Neutrophil (primary cell): Measurements from ENCODE around the gene SEMA3B.
"Not testable (repeated sequence)": the region's sequence is repeated elsewhere in the genome, so short reads cannot be mapped to it uniquely, and the experiment has no call there.

Experiments
- H3K27ac ChIP-seq: fragments of 200-600 bp; sonication (generic); 2 replicates; pipeline ENCODE4 v1.5.1; 2016; ENCODE audit warnings: mild to moderate bottlenecking, moderate library complexity
- H3K27me3 ChIP-seq: fragments of 200-600 bp; sonication (generic); 2 replicates; pipeline ENCODE4 v1.6.0; 2016; ENCODE audit warnings: mild to moderate bottlenecking
- H3K36me3 ChIP-seq: fragments of 200-600 bp; sonication (generic); 2 replicates; pipeline ENCODE4 v1.5.1; 2017
- H3K4me1 ChIP-seq, 2 experiments: fragments of 200-600 bp in 1 of 2; sonication (generic) in 1 of 2; 1 replicate in 1 of 2; 2 replicates in 1 of 2; pipeline versions ENCODE4 v1.5.1 to v1.6.1; 2013 to 2016; ENCODE audit warnings: low read depth in 1 of 2, low read length in 1 of 2, mild to moderate bottlenecking in 1 of 2, moderate library complexity in 1 of 2; ENCODE audit not compliant: control insufficient read depth in 1 of 2, insufficient read depth in 1 of 2
- H3K4me3 ChIP-seq, 2 experiments: fragments of 200-600 bp in 1 of 2; sonication (generic) in 1 of 2; 1 replicate in 1 of 2; 2 replicates in 1 of 2; pipeline ENCODE4 v1.5.1; 2013 to 2016; ENCODE audit warnings: low read depth in 1 of 2, low read length in 1 of 2, mild to moderate bottlenecking in 1 of 2, moderate library complexity in 1 of 2
- H3K9me3 ChIP-seq: fragments of 200-600 bp; sonication (generic); 2 replicates; pipeline ENCODE4 v1.5.1; 2016
- TF ChIP-seq, protein P1 (sequence below): fragments of 200-600 bp; sonication (generic); IDR thresholded peaks from 2 replicates; pipeline ENCODE4 v1.5.1; 2016; ENCODE audit warnings: antibody characterized with exemption

Gene SEMA3B

DNA sequence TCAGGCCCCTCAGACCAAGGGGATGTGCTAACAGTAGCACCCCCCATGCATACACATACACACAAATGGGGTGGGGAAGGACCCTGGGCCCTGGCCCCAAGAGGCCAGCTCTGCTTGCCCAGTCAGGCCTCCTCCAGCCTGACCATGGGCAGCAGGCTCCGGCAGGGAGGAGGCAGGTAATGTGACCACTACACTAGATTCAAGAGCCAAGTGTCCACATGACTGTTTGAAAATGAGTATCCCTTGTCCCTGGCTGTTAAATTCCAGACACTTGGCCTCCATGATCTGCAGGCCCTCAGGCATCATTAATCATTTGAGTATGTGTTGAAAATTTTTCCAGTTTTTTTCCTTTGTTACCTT is 46.8 kb upstream of the SEMA3B start:
- Histone ChIP-seq H3K27me3 (peaks cover 35% of the 10 kb centered on the region), H3K27ac (no peak overlapping the region), H3K36me3 (no peaks in the 10 kb centered on the region), H3K9me3 (no peaks in the 10 kb centered on the region), H3K4me1 (peaks cover 24 to 25% of the 10 kb centered on the region in 2 experiments), H3K4me3 (no peak overlapping the region)
- TF ChIP-seq, protein P1, sequence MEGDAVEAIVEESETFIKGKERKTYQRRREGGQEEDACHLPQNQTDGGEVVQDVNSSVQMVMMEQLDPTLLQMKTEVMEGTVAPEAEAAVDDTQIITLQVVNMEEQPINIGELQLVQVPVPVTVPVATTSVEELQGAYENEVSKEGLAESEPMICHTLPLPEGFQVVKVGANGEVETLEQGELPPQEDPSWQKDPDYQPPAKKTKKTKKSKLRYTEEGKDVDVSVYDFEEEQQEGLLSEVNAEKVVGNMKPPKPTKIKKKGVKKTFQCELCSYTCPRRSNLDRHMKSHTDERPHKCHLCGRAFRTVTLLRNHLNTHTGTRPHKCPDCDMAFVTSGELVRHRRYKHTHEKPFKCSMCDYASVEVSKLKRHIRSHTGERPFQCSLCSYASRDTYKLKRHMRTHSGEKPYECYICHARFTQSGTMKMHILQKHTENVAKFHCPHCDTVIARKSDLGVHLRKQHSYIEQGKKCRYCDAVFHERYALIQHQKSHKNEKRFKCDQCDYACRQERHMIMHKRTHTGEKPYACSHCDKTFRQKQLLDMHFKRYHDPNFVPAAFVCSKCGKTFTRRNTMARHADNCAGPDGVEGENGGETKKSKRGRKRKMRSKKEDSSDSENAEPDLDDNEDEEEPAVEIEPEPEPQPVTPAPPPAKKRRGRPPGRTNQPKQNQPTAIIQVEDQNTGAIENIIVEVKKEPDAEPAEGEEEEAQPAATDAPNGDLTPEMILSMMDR: no peak

- no peaks in the 10 kb centered on the region for H3K36me3 ChIP-seq
- no peaks in the 10 kb centered on the region for H3K9me3 ChIP-seq
- TF ChIP-seq, protein P1: no peak
- peaks cover 35% of the 10 kb centered on the region for H3K27me3 ChIP-seq
- no peak overlapping the region for H3K27ac ChIP-seq
- peaks cover 47 to 50% of the 10 kb centered on the region in 2 experiments for H3K4me1 ChIP-seq
- H3K4me3 ChIP-seq: no peak overlapping the region
Observed at GRCh38 chr3:50224639-50225038, 44.3 kb upstream of the SEMA3B start.

DNA sequence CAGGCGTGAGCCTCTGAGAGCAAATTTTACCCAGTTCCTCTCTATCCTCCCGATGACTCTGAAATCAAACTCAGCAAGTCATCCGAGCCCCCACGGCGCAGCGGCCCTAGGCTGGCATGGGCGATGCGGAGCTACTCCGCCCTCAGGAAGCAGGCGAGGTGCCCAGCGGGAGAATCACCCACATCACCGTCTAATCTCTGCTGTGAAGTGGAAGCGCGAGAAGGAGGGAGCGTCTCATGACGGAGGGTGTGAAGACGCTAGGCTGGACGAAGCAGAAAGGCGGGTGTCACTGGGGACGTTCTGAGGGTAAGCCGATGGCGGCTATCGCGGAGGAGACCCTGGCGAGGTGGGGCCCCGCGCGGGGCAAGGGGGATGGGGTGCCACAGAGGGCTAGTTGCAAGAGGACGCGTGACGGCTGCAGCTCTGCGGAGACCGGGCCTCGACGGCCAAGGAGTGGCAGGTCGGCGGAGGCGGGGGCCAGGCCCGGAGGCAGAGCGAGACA is 42.0 kb upstream of the SEMA3B start:
- Histone ChIP-seq H3K4me3 (peak overlapping the region; percentile 60 to 85), H3K9me3 (no peaks in the 10 kb centered on the region), H3K4me1 (peaks cover 53 to 57% of the 10 kb centered on the region in 2 experiments), H3K27ac (peak overlapping the region; percentile 97), H3K36me3 (no peaks in the 10 kb centered on the region), H3K27me3 (peaks cover 35% of the 10 kb centered on the region)
- TF ChIP-seq, protein P1: no peak

DNA sequence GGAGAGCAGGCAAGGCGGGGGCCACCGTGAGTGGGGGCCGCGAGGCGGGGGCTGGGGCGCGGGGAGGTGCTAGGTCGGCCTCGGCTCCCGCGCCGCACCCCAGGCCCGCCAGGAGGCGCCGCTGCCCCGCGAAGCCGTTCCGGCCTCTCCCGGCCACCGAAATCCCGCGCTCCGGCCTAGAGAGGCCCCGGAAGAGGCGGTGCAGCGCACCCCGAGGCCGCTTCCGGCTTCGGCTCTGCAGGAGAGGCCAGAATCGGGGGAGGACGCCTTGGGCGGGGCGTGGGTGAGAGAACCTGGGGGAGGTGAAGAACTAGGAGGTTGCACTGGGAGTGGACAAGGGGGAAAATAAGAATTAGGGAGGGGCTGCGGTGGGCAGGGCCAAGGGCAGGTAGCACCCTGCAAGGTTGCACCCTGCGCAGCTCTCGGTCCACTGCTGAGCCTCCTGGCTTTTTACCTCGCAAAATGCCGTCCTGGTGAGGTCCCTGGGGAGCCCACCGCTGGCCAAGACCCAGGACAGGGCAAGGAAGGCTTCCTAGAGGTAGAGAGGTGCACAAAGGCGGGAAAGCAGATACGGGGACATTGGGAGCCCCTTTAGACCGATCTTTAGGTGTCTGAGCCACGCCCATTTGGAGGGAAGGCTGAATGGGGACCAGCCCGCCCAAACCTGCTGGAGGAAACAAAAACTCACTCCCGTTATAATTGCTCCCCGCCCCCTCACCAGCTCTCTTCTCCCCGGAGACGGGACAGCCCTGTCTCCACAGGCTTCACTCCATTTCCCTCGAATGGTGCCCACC is 41.4 kb upstream of the SEMA3B start:
- no peaks in the 10 kb centered on the region for H3K9me3 ChIP-seq
- no peaks in the 10 kb centered on the region for H3K36me3 ChIP-seq
- H3K4me3 ChIP-seq: peak overlapping the region; percentile 60 to 85
- peak overlapping the region; percentile 97 for H3K27ac ChIP-seq
- TF ChIP-seq, protein P1: peak; percentile 98
- H3K27me3 ChIP-seq: peaks cover 35% of the 10 kb centered on the region
- peaks cover 52 to 57% of the 10 kb centered on the region in 2 experiments for H3K4me1 ChIP-seq

DNA sequence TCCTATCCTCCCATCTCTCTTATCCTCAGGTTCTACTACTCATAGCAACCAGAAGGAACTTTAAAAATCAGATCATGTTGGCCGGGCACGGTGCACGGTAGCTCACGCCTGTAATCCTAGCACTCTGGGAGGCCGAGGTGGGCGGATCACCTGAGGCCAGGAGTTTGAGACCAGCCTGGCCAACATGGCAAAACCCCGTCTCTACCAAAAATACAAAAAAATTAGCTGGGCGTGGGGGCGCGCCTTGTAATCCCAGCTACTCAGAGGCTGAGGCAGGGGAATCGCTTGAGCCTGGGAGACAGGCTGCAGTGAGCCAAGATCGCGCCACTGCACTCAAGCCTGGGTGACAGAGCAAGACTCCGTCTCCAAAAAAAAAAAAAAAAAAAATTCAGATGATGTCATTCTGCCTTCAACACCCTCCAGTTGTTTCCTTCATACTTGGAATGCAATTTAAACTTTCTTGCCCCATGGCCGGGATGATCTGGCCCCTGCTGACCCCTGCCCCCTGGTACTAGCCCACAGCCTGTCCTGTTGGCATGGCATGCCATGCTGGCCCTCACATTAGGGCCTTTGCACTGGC is 40.7 kb upstream of the SEMA3B start:
- not testable (repeated sequence) for H3K36me3 ChIP-seq, H3K9me3 ChIP-seq
- peak overlapping the region; percentile 60 to 85 for H3K4me3 ChIP-seq
- H3K27ac ChIP-seq: peak overlapping the region; percentile 97
- H3K4me1 ChIP-seq: peaks cover 52 to 57% of the 10 kb centered on the region in 2 experiments
- H3K27me3 ChIP-seq: peaks cover 35% of the 10 kb centered on the region

DNA sequence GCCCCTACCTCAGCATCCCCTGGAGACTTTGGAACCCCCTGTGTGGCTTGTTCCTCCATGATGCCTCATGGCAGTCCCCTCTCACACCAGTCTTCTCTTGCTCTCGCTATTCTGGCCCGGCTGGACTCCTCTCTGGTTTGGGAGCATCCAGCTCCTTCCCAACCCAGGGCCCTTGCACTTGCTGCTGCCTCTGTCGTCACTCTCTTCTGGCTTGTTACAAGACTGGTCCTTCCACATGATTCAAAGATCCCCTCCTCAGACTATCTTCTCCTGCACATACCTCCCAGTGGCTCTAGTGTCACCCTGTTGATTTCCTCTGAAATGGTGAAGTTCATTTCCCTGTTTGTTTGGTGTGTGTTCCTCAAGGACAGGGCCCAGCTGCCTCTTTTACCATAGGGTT is 39.5 kb upstream of the SEMA3B start:
- Histone ChIP-seq H3K36me3 (no peaks in the 10 kb centered on the region), H3K9me3 (no peaks in the 10 kb centered on the region), H3K27ac (peak overlapping the region; percentile 97), H3K27me3 (peaks cover 27% of the 10 kb centered on the region), H3K4me1 (peaks cover 63% of the 10 kb centered on the region in 2 experiments), H3K4me3 (peak overlapping the region in 1 of 2 experiments; percentile 46)
- TF ChIP-seq, protein P1: no peak
